LNCaP clone FGC (cell line): ENCODE measurements around the gene COX6B1.
"Not testable (repeated sequence)": the region's sequence is repeated elsewhere in the genome, so short reads cannot be mapped to it uniquely, and the experiment has no call there.

Experiments used
- DNase-seq: peaks from one replicate; pipeline ENCODE4 v3.0.0-alpha.2; 2011; ENCODE audit warnings: low read depth
- H3K4me3 ChIP-seq: 2 replicates; pipeline ENCODE4 v1.5.1; 2011; ENCODE audit warnings: mild to moderate bottlenecking, low read depth, low read length, control low read depth
- TF ChIP-seq, protein P1 (sequence below): IDR thresholded peaks from 2 replicates; pipeline ENCODE4 v1.5.1; 2012; ENCODE audit warnings: mild to moderate bottlenecking; ENCODE audit not compliant: control insufficient read depth, insufficient read depth; ENCODE audit errors: extremely low read depth

The COX6B1 gene, protein sequence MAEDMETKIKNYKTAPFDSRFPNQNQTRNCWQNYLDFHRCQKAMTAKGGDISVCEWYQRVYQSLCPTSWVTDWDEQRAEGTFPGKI

DNA sequence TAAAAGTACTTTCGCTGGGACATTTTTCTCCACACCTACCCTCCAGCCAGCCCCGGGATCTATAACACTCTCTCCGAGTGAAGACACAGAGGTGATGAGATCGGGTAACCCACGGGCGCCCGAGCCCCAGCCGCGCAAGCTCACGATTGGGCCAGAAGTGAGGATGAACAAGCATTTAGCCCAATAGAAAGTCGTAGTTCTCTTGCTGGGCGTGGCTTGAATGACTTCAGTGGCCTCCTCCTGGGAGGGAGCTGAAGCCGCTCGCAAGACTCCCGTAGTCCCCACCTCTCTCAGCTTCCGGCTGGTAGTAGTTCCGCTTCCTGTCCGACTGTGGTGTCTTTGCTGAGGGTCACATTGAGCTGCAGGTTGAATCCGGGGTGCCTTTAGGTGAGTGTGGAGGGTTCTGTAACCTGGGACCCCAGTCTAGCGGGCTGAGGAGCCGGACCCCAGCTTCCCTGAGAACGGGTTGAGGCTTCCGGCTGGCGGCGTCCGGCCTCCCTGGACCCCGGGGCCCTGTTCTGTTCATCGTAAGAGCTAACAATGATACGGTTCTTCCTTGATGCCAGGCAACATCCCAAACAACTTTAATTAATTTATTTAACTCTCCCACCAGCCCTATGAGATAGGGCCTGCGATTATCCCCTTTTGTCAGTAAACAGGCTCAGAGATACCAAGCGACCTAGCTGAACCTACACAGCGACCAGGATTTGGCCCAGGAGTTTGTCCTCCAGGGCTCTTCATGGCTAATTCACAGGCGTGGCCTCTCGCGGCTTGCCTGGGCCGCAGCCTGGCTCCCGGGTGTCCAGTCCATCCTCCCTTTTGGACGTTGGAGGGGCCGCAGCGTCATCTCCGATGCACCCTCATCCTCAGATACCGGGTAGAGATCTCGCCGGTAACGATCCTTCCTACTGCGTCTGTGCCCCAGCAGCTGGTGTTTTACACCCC lies at the start of gene COX6B1:
Gene COX6B1 (plus strand): TSS at position 307 of the 945 bp plus-strand sequence. CDS start 2,921 bp downstream, outside the sequence.
- TF ChIP-seq, protein P1, sequence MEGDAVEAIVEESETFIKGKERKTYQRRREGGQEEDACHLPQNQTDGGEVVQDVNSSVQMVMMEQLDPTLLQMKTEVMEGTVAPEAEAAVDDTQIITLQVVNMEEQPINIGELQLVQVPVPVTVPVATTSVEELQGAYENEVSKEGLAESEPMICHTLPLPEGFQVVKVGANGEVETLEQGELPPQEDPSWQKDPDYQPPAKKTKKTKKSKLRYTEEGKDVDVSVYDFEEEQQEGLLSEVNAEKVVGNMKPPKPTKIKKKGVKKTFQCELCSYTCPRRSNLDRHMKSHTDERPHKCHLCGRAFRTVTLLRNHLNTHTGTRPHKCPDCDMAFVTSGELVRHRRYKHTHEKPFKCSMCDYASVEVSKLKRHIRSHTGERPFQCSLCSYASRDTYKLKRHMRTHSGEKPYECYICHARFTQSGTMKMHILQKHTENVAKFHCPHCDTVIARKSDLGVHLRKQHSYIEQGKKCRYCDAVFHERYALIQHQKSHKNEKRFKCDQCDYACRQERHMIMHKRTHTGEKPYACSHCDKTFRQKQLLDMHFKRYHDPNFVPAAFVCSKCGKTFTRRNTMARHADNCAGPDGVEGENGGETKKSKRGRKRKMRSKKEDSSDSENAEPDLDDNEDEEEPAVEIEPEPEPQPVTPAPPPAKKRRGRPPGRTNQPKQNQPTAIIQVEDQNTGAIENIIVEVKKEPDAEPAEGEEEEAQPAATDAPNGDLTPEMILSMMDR, result no peak
- H3K4me3 ChIP-seq, result peak within 1 kb of the TSS; percentile 81
- peak; percentile 95 for DNase-seq

DNA sequence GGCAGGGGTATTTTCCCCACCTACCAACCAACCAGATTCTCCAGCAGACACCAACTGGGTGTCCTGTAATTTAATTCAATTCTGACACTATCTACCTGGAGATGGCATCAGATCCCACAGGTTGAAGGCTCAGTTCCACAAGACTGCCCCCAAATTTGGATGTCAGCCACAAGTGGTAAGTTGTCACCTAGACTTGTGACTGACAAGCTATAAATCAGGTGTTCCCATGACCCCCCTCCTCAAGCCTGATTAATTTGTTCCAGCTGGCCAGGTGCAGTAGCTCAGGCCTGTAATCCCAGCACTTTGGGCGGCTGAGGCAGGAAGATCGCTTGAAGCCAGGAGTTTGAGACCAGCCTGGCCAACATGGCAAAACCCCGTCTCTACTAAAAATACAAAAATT lies 46.2 kb upstream of the COX6B1 start:
- TF ChIP-seq, protein P1, result no peak
- DNase-seq, result no peak
- no peak overlapping the region for H3K4me3 ChIP-seq

DNA sequence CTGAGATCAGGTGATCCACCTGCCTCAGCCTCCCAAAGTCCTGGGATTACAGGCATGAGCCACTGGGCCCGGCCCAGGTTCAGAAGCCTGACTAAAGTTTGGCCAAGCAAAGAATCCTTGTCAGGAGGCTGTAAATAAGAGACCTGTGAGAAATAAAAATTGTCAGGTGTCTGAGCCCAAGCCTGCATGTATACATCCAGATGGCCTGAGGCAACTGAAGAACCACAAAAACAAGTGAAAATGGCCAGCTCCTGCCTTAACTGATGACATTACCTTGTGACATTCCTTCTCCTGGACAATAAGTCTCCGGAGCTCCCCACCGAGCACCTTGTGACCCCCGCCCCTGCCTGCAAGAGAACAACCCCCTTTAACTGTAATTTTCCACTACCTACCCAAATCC lies 43.7 kb upstream of the COX6B1 start:
- not testable (repeated sequence) for H3K4me3 ChIP-seq, DNase-seq

DNA sequence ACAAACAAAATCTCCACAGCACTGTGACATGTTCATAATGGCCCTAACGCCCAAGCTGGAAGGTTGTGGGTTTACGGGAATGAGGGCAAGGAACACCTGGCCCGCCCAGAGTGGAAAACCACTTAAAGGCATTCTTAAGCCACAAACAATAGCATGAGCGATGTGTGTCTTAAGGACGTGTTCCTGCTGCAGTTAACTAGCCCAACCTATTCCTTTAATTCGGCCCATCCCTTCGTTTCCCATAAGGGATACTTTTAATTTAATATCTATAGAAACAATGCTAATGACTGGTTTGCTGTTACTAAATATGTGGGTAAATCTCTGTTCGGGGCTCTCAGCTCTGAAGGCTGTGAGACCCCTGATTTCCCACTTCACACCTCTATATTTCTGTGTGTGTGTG lies 41.0 kb upstream of the COX6B1 start:
- H3K4me3 ChIP-seq, DNase-seq: not testable (repeated sequence)

DNA sequence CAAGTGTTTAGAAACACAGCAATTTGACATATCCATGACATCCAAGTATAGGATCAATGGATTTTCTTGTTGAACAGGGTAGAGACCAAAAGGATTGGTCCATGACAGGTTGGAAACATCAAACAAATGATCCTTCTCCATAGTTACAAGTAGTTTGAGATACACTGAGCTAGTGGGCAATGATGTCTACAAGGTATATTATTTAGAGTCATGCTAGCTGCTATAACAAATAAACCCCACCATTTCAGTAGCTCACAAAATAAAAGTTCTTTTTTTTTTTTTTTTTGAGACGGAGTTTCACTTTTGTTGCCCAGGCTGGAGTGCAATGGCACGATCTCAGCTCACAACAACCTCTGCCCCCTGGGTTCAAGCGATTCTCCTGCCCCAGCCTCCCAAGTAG lies 40.5 kb upstream of the COX6B1 start:
- no peak overlapping the region for H3K4me3 ChIP-seq
- no peak for DNase-seq
- TF ChIP-seq, protein P1, result no peak

DNA sequence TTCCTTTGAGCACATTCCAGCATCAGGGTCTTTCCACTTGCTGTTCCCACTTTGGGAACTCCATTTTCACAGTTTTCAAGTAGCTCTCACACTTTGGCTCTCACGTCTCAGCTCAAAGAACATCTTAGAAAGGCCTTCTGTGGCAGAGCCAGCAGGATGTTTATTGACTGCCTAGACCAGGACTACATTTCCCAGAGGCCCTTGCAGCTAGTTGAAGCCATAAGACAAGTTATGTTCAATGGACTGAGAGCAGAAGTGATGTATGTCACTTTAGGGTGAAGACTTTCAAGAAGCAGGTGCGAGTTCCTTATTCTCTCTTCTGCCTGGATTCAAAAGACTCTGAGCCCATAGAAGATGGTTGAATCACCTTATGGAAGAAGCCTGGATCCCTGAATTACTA lies 39.9 kb upstream of the COX6B1 start:
- TF ChIP-seq, protein P1, result no peak
- DNase-seq, result no peak
- H3K4me3 ChIP-seq, result no peak overlapping the region

DNA sequence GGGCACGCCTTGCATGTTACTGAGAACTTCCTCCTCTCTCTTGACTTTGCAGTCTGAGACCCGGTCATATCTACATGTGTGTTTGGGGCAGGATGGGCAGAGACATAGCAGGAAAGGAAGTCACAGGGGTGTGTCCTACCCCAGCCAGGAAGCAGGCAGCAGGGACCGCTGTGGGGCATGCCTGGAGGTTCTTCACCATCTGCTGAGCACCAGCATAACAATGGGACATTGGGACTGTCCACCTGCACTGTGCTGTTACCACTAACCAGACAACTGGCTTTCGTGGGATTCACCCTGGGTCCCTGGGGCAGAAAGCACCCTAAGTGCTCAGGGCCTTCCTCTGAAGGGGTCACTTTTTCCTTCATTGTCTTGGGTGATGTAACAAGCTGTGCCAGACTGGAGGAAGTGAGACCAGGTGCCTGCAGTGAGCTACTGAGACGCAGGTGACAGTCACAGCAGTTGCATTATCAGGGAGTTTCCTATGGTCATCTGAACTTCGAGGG lies 38.2 kb upstream of the COX6B1 start:
- TF ChIP-seq, protein P1, result no peak
- no peak for DNase-seq
- no peak overlapping the region for H3K4me3 ChIP-seq

DNA sequence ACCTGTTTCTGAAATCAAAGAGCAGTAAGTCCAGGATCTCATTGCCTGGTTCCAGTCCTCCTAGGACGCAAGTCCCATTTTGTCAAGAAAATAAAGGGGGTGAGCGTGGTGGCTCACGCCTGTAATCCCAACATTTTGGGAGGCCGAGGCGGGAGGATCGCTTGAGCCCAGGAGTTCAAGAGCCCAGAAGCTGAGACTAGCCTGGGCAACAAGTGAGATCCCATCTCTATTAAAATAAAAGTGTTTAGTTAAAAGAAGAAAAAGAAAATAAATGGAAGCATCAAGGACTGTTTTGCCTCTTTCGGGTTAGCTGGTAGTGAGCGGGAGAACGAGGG lies 35.9 kb upstream of the COX6B1 start:
- TF ChIP-seq, protein P1, result no peak
- peak overlapping the region; percentile 79 for H3K4me3 ChIP-seq
- no peak for DNase-seq
